ENCODE results near the gene CCDC3. TPM values are rescaled to one million over a fixed set of nuclear protein-coding genes. Genes with fewer than 3 reads are reported as not detected.

CCDC3 gene
- total RNA-seq, 4 donors from 2014 or later = 27.8 to 108 (median 74.6) TPM

DNA sequence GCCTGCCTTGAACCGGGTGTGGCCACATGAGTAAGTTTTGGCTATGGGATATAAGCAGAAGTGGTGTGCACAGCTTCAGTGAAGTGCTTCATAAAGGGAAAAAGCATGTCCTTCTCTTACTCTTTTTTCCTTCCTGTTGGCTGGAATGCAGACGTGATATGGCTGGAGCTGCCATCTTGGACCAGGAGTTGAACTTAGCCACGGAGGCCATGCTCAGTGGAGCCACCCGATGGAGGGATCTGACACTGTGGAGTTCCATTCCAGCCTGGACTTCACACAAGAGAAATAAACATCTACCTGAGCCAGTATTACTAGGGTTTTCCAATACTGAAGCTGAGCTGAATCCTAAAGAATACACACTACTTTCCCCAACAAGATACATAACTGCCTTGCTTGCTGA, 52.3 kb downstream of the CCDC3 start:
- WGBS, 2 donors = 81% methylated on average over 4 of the region's 4 CpGs
- TF ChIP-seq CTCF (IDR thresholded peaks at IDR 0.05) (no peak), POLR2A (IDR thresholded peaks at IDR 0.05) (no peak)
- intact Hi-C loops (cut with DNase I; ENCODE audit: low total_unique reads) = no loop called here
- peak in 1 of 2 donors; percentile 71 for DNase-seq (ENCODE audit: low spot score in 2 of 2)
- no peak overlapping the region for H3K4me3 ChIP-seq (ENCODE audit: low read depth, poor library complexity, severe bottlenecking)

- intact Hi-C loops (cut with DNase I; ENCODE audit: low total_unique reads) = no loop called here
- TF ChIP-seq POLR2A (IDR thresholded peaks at IDR 0.05) = no peak
- TF ChIP-seq CTCF (IDR thresholded peaks at IDR 0.05) = no peak
- peak in 1 of 2 donors; percentile 25 for DNase-seq (ENCODE audit: low spot score in 2 of 2)
- WGBS, 2 donors = 90 to 100% methylated on average over 3 of the region's 3 CpGs
- no peak overlapping the region for H3K4me3 ChIP-seq (ENCODE audit: low read depth, poor library complexity, severe bottlenecking)
Observed at GRCh38 chr10:12947741-12948140, 53.8 kb downstream of the CCDC3 start.

GRCh38 chr10:12946372-12946771, 55.1 kb downstream of the CCDC3 start:
- 85 to 87% methylated on average over 3 of the region's 3 CpGs for whole genome bisulfite sequencing, 2 donors
- TF ChIP-seq POLR2A (IDR thresholded peaks at IDR 0.05) (no peak), CTCF (IDR thresholded peaks at IDR 0.05) (no peak)
- intact Hi-C loops (cut with DNase I; ENCODE audit: low total_unique reads) = no loop called here

GRCh38 chr10:12945690-12946359, 55.7 kb downstream of the CCDC3 start:
- WGBS, 2 donors = 79 to 83% methylated on average over 5 of the region's 5 CpGs
- peak in 1 of 2 donors; percentile 20 for DNase-seq (ENCODE audit: low spot score in 2 of 2)
- intact Hi-C loops (cut with DNase I; ENCODE audit: low total_unique reads) = no loop called here
- no peak overlapping the region for H3K4me3 ChIP-seq (ENCODE audit: low read depth, poor library complexity, severe bottlenecking)
- TF ChIP-seq CTCF (IDR thresholded peaks at IDR 0.05) (no peak), POLR2A (IDR thresholded peaks at IDR 0.05) (no peak)

More at GRCh38 chr10:12946372-12946771, 55.1 kb downstream of the CCDC3 start:
- H3K4me3 ChIP-seq (ENCODE audit: low read depth, poor library complexity, severe bottlenecking) = no peak overlapping the region
- DNase-seq (ENCODE audit: low spot score in 2 of 2) = peak in 1 of 2 donors; percentile 9

GRCh38 chr10:12944931-12945330, 56.6 kb downstream of the CCDC3 start:
- intact Hi-C loops (cut with DNase I; ENCODE audit: low total_unique reads) = no loop called here
- no peak overlapping the region for H3K4me3 ChIP-seq (ENCODE audit: low read depth, poor library complexity, severe bottlenecking)
- 74 to 90% methylated on average over 1 of the region's 1 CpG for WGBS, 2 donors
- no peak for TF ChIP-seq POLR2A (IDR thresholded peaks at IDR 0.05)
- DNase-seq (ENCODE audit: low spot score in 2 of 2) = no peak

- intact Hi-C loops (cut with DNase I; ENCODE audit: low total_unique reads) = no loop called here
- TF ChIP-seq CTCF (IDR thresholded peaks at IDR 0.05) = no peak
- WGBS, 2 donors = 70 to 88% methylated on average over 5 of the region's 5 CpGs
- H3K4me3 ChIP-seq (ENCODE audit: low read depth, poor library complexity, severe bottlenecking) = no peak overlapping the region
- peak in 1 of 2 donors; percentile 7 for DNase-seq (ENCODE audit: low spot score in 2 of 2)
Observed at GRCh38 chr10:12943425-12943824, 58.1 kb downstream of the CCDC3 start.
